Neural cell (in vitro differentiated cells): ENCODE results near the gene S100A8. TPM values are rescaled to one million over a fixed set of nuclear protein-coding genes. Genes with fewer than 3 reads are reported as not detected.

Experiments
- H2AFZ ChIP-seq: fragments of 200-600, 300-800 bp; sonication (generic), shearing (Covaris generic); 2 replicates; pipeline ENCODE4 v1.6.0; 2014; ENCODE audit warnings: low read depth, mild to moderate bottlenecking, antibody characterized with exemption, low read length, moderate library complexity
- H3F3A ChIP-seq: fragments of 200-600 bp; shearing (Covaris generic); 2 replicates; pipeline ENCODE4 v1.6.1; 2016; ENCODE audit warnings: mild to moderate bottlenecking, moderate library complexity, mixed read lengths, antibody characterized with exemption, low read length; ENCODE audit not compliant: insufficient read depth, poor library complexity, severe bottlenecking
- H3K27ac ChIP-seq: fragments of 200-600, 300-800 bp; sonication (generic), shearing (Covaris generic); 2 replicates; pipeline ENCODE4 v1.5.1; 2014; ENCODE audit warnings: mild to moderate bottlenecking, low read length, moderate library complexity
- H3K27me3 ChIP-seq: fragments of 300-800, 200-600 bp; sonication (generic), shearing (Covaris generic); 2 replicates; pipeline ENCODE4 v1.6.0; 2014; ENCODE audit warnings: mild to moderate bottlenecking, low read depth, low read length, moderate library complexity; ENCODE audit not compliant: insufficient read depth
- H3K36me3 ChIP-seq: fragments of 300-800, 200-600 bp; sonication (generic), shearing (Covaris generic); 2 replicates; pipeline ENCODE4 v1.5.1; 2014; ENCODE audit warnings: mild to moderate bottlenecking, antibody characterized with exemption, low read length, moderate library complexity; ENCODE audit not compliant: insufficient read depth
- H3K4me2 ChIP-seq: fragments of 300-800, 200-600 bp; sonication (generic), shearing (Covaris generic); 2 replicates; pipeline ENCODE4 v1.6.0; 2014; ENCODE audit warnings: mild to moderate bottlenecking, low read length
- H3K4me3 ChIP-seq: fragments of 300-800, 200-600 bp; sonication (generic), shearing (Covaris generic); 2 replicates; pipeline ENCODE4 v1.5.1; 2014; ENCODE audit warnings: mild to moderate bottlenecking, low read length, moderate library complexity
- H3K79me2 ChIP-seq: fragments of 200-600 bp; shearing (Covaris generic); replicated peaks from 2 replicates; pipeline ENCODE4 v1.6.0; 2014; ENCODE audit warnings: mild to moderate bottlenecking, low read length, moderate library complexity; ENCODE audit not compliant: insufficient read depth
- H3K9ac ChIP-seq: fragments of 300-800, 200-600 bp; sonication (generic), shearing (Covaris generic); 2 replicates; pipeline ENCODE4 v1.6.1; 2016; ENCODE audit warnings: mild to moderate bottlenecking, low read length, mixed read lengths
- H3K9me2 ChIP-seq: fragments of 200-600 bp; shearing (Covaris generic); 2 replicates; pipeline ENCODE4 v1.6.1; 2016; ENCODE audit warnings: mild to moderate bottlenecking, low read length, mixed read lengths; ENCODE audit not compliant: insufficient read depth
- H3K9me3 ChIP-seq: fragments of 200-600, 300-800 bp; sonication (generic), shearing (Covaris generic); 2 replicates; pipeline ENCODE4 v1.6.1; 2016; ENCODE audit warnings: mild to moderate bottlenecking, mixed run types, low read length, moderate library complexity, mixed read lengths
- H4K20me1 ChIP-seq: fragments of 200-600 bp; shearing (Covaris generic); 2 replicates; pipeline ENCODE4 v1.6.1; 2016; ENCODE audit warnings: mild to moderate bottlenecking, mixed run types; ENCODE audit not compliant: insufficient read depth
- CTCF ChIP-seq: fragments of 450-650 bp; IDR thresholded peaks from 2 replicates; pipeline ENCODE4 v1.5.1; 2014; ENCODE audit warnings: antibody characterized with exemption, mild to moderate bottlenecking, moderate library complexity; ENCODE audit not compliant: poor library complexity, severe bottlenecking
- EP300 ChIP-seq: fragments of 450-650 bp; conservative IDR thresholded peaks from 2 replicates; pipeline ENCODE4 v1.6.1; 2014; ENCODE audit warnings: antibody characterized with exemption, mild to moderate bottlenecking, moderate library complexity; ENCODE audit not compliant: poor library complexity, severe bottlenecking
- EZH2 ChIP-seq: fragments of 200-600, 300-800 bp; shearing (Covaris generic), sonication (generic); IDR thresholded peaks from 2 replicates; pipeline ENCODE4 v1.6.1; 2014; ENCODE audit warnings: antibody characterized with exemption, low read length, borderline replicate concordance, mild to moderate bottlenecking; ENCODE audit not compliant: insufficient read depth, poor library complexity, severe bottlenecking
- MXI1 ChIP-seq: fragments of 450-650 bp; conservative IDR thresholded peaks from 2 replicates; pipeline ENCODE4 v1.6.1; 2014; ENCODE audit warnings: antibody characterized with exemption, mild to moderate bottlenecking; ENCODE audit not compliant: poor library complexity, severe bottlenecking
- POLR2AphosphoS5 ChIP-seq: IDR thresholded peaks from 2 replicates; pipeline ENCODE4 v1.6.1; 2012
- RAD21 ChIP-seq: fragments of 450-650 bp; conservative IDR thresholded peaks from 2 replicates; pipeline ENCODE4 v1.6.1; 2014; ENCODE audit warnings: antibody characterized with exemption, mild to moderate bottlenecking, moderate library complexity
- REST ChIP-seq: IDR thresholded peaks from 2 replicates; pipeline ENCODE4 v1.6.1; 2012; ENCODE audit warnings: borderline replicate concordance
- SMC3 ChIP-seq: fragments of 450-650 bp; conservative IDR thresholded peaks from 2 replicates; pipeline ENCODE4 v1.6.1; 2014; ENCODE audit warnings: antibody characterized with exemption, mild to moderate bottlenecking, moderate library complexity; ENCODE audit not compliant: poor library complexity
- TAF1 ChIP-seq: IDR thresholded peaks from 2 replicates; pipeline ENCODE4 v1.6.1; 2012; ENCODE audit warnings: low read depth
- polyA plus RNA-seq: library from polyadenylated mRNA; depleted of rRNA; stranded (reverse); fragments of >200 nt; gene quantifications from 2 replicates; pipeline ENCODE4 v1.2.3, GENCODE V29; 2014

S100A8 gene
- polyA plus RNA-seq, 1 donor from 2014 or later, result not detected

DNA sequence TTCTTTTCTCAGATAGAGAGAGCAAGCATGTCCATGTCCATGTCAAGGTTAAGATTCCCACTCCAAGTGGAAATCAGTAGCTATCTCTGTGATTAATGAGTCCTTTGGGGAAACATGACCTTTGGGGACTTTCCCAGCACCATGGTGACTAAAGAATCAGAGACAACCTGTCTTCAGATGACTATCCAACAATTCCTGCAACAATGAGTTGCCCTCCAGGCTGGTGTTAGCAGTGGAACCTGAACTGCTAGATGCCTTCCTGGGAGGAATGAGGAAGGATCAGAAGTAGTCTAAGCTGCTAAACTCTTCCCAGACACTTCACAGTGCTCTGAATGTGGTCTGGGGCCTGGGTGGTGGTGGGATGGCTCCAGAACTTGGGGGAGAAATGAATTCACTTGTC, 26.7 kb downstream of the S100A8 start (continued):
- TF ChIP-seq CTCF, result no peak

- Histone ChIP-seq H4K20me1 (no peaks in the 10 kb centered on the region), H3K27me3 (no peaks in the 10 kb centered on the region), H3K4me3 (no peak overlapping the region), H3F3A (no peaks in the 10 kb centered on the region), H3K9me3 (no peaks in the 10 kb centered on the region), H3K9me2 (no peaks in the 10 kb centered on the region), H3K4me2 (no peak overlapping the region), H3K79me2 (no peaks in the 10 kb centered on the region), H3K9ac (no peak overlapping the region), H3K36me3 (no peaks in the 10 kb centered on the region), H3K27ac (no peak overlapping the region), H2AFZ (no peak overlapping the region)
- no peak for TF ChIP-seq SMC3
- no peak for TF ChIP-seq EZH2
These were observed 27.2 kb downstream of the S100A8 start for GRCh38 chr1:153363641-153364040.

DNA sequence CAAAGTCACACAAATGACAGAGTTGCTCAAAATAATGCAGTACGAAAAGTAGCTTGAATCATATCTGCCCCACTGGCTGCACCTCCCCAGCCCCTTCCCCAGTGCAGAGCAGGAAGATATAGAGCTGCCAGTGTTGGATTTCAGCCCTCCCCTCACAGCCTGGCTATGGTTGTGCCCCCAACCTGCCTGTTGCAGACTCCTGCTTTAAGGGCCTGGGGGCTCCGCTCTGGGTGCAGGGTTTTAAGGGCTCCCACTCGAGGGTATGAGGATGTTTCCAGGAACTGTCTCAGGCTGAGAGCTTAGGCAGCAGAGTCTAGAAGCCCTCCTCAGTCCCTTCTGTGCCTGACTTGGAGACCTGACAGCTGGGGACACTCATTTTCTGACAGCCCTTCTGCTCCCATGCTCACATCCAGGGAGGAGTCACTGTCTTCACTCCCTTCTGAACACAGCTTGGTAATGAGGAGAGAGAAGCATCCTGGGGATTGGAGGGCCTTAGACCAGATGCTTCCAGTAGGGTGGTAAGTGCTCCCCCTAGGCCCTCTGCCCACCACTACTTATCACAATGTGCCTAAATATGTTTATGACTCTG, 28.6 kb downstream of the S100A8 start:
- Histone ChIP-seq H3K9me3 (no peaks in the 10 kb centered on the region), H3K9ac (no peak overlapping the region), H4K20me1 (no peaks in the 10 kb centered on the region), H3F3A (no peaks in the 10 kb centered on the region), H3K27me3 (no peaks in the 10 kb centered on the region), H2AFZ (no peak overlapping the region), H3K27ac (no peak overlapping the region), H3K9me2 (no peaks in the 10 kb centered on the region), H3K4me2 (no peak overlapping the region), H3K79me2 (no peaks in the 10 kb centered on the region), H3K36me3 (no peaks in the 10 kb centered on the region), H3K4me3 (no peak overlapping the region)
- no peak for TF ChIP-seq REST
- no peak for TF ChIP-seq EZH2
- no peak for TF ChIP-seq TAF1
- no peak for TF ChIP-seq POLR2AphosphoS5
- TF ChIP-seq EP300, result no peak
- no peak for TF ChIP-seq CTCF
- TF ChIP-seq SMC3, result no peak
- TF ChIP-seq RAD21, result no peak
- TF ChIP-seq MXI1, result no peak
